WTC11 (cell line): ENCODE measurements around the gene RTN3. TPM values are rescaled to one million over a fixed set of nuclear protein-coding genes. Genes with fewer than 3 reads are reported as not detected.

Experiments
- ATAC-seq: fragments of 200-7000 bp; cut with Tn5 transposase; 2 replicates; pipeline ENCODE4 v1.10.0; 2021; ENCODE audit warnings: mild to moderate bottlenecking, moderate library complexity
- CTCF ChIA-PET: fragments of 300-600 bp; sonication (Branson Sonifier 250); formaldehyde crosslinking; loops from one replicate; lab custom pipeline; 2021; ENCODE audit warnings: antibody characterized with exemption; lab: Charles Lee
- POLR2A ChIA-PET: fragments of 350-600 bp; sonication (Branson Sonifier 250); formaldehyde crosslinking; loops from one replicate; lab custom pipeline; 2021; ENCODE audit warnings: antibody characterized with exemption; lab: Charles Lee
- DNase-seq: peaks from one replicate; pipeline ENCODE4 v3.0.0; 2021; ENCODE audit warnings: low spot score
- H3K27ac Mint-ChIP-seq: 2 replicates; pipeline ENCODE4 v1.8.0; 2021; ENCODE audit warnings: mixed read lengths
- H3K27me3 Mint-ChIP-seq: 2 replicates; pipeline ENCODE4 v1.8.0; 2021; ENCODE audit warnings: low read depth, mild to moderate bottlenecking, moderate library complexity, mixed read lengths
- H3K36me3 Mint-ChIP-seq: 2 replicates; pipeline ENCODE4 v1.8.0; 2021; ENCODE audit warnings: mixed read lengths
- H3K4me1 Mint-ChIP-seq: 2 replicates; pipeline ENCODE4 v1.8.0; 2022; ENCODE audit warnings: mixed read lengths
- H3K4me3 Mint-ChIP-seq: 2 replicates; pipeline ENCODE4 v1.8.0; 2021; ENCODE audit warnings: mild to moderate bottlenecking, moderate library complexity, mixed read lengths
- H3K9me3 Mint-ChIP-seq: 2 replicates; pipeline ENCODE4 v1.8.0; 2021; ENCODE audit warnings: mixed read lengths
- FOXP1 ChIP-seq: sonication (generic); formaldehyde crosslinking; IDR thresholded peaks from 2 replicates; pipeline ENCODE4 v1.8.0; 2022; ENCODE audit warnings: missing genetic modification reagents, mild to moderate bottlenecking, moderate library complexity, borderline replicate concordance
- GABPB1 ChIP-seq: sonication (generic); formaldehyde crosslinking; IDR thresholded peaks from 2 replicates; pipeline ENCODE4 v1.8.1; 2023; ENCODE audit warnings: mild to moderate bottlenecking, missing genetic modification reagents
- HMGA2 ChIP-seq: fragments of 250-450 bp; sonication (Bioruptor Pico); IDR thresholded peaks from 2 replicates; pipeline ENCODE4 v1.4.0; 2021; ENCODE audit warnings: mild to moderate bottlenecking, moderate library complexity
- NFYB ChIP-seq: sonication (generic); formaldehyde crosslinking; conservative IDR thresholded peaks from 2 replicates; pipeline ENCODE4 v1.8.0; 2022; ENCODE audit warnings: low read depth, missing genetic modification reagents
- NR2C2 ChIP-seq: sonication (generic); formaldehyde crosslinking; IDR thresholded peaks from 2 replicates; pipeline ENCODE4 v1.8.0; 2022; ENCODE audit warnings: mild to moderate bottlenecking, missing genetic modification reagents
- NR3C1 ChIP-seq: sonication (generic); formaldehyde crosslinking; conservative IDR thresholded peaks from 2 replicates; pipeline ENCODE4 v1.8.1; 2023; ENCODE audit warnings: low read depth, mild to moderate bottlenecking, missing genetic modification reagents
- OVOL2 ChIP-seq: fragments of 250-450 bp; sonication (Bioruptor Pico); IDR thresholded peaks from 2 replicates; pipeline ENCODE4 v1.9.0; 2021; ENCODE audit warnings: mild to moderate bottlenecking, borderline replicate concordance
- SMAD4 ChIP-seq: sonication (generic); formaldehyde crosslinking; IDR thresholded peaks from 2 replicates; pipeline ENCODE4 v1.8.0; 2022; ENCODE audit warnings: mild to moderate bottlenecking, missing genetic modification reagents
- total RNA-seq: library from RNA; stranded (reverse); gene quantifications from 3 replicates; pipeline ENCODE4 v1.2.3, GENCODE V29; 2021
- TF ChIP-seq, protein P1 (sequence below): sonication (generic); formaldehyde crosslinking; IDR thresholded peaks from 2 replicates; pipeline ENCODE4 v1.8.1; 2023; ENCODE audit warnings: mild to moderate bottlenecking, missing genetic modification reagents, moderate library complexity
- TF ChIP-seq, protein P2 (sequence below): sonication (generic); formaldehyde crosslinking; IDR thresholded peaks from 2 replicates; pipeline ENCODE4 v1.8.1; 2023; ENCODE audit warnings: mild to moderate bottlenecking, missing genetic modification reagents
- TF ChIP-seq, protein P3 (sequence below): sonication (generic); formaldehyde crosslinking; IDR thresholded peaks from 2 replicates; pipeline ENCODE4 v1.8.1; 2022; ENCODE audit warnings: mild to moderate bottlenecking, moderate library complexity, missing genetic modification reagents
- TF ChIP-seq, protein P4 (sequence below): sonication (generic); formaldehyde crosslinking; IDR thresholded peaks from 2 replicates; pipeline ENCODE4 v1.8.1; 2023; ENCODE audit warnings: mild to moderate bottlenecking, missing genetic modification reagents
- TF ChIP-seq, protein P5 (sequence below): fragments of 250-450 bp; sonication (Bioruptor Pico); IDR thresholded peaks from 2 replicates; pipeline ENCODE4 v1.9.0; 2021; ENCODE audit warnings: mild to moderate bottlenecking, borderline replicate concordance
- TF ChIP-seq, protein P6 (sequence below): sonication (generic); formaldehyde crosslinking; IDR thresholded peaks from 2 replicates; pipeline ENCODE4 v1.8.0; 2022; ENCODE audit warnings: mild to moderate bottlenecking, missing genetic modification reagents
- TF ChIP-seq, protein P7 (sequence below): fragments of 250-450 bp; sonication (Bioruptor Pico); IDR thresholded peaks from 2 replicates; pipeline ENCODE4 v2.1.2; 2022; ENCODE audit warnings: mild to moderate bottlenecking, moderate library complexity
- TF ChIP-seq, protein P8 (sequence below): sonication (generic); formaldehyde crosslinking; IDR thresholded peaks from 2 replicates; pipeline ENCODE4 v1.8.1; 2023; ENCODE audit warnings: mild to moderate bottlenecking, missing genetic modification reagents, moderate library complexity
- TF ChIP-seq, protein P9 (sequence below): sonication (generic); formaldehyde crosslinking; IDR thresholded peaks from 2 replicates; pipeline ENCODE4 v1.8.1; 2022; ENCODE audit warnings: low read depth, missing genetic modification reagents, borderline replicate concordance

Gene RTN3
- total RNA-seq, 1 experiment from 2014 or later = 159 TPM

DNA sequence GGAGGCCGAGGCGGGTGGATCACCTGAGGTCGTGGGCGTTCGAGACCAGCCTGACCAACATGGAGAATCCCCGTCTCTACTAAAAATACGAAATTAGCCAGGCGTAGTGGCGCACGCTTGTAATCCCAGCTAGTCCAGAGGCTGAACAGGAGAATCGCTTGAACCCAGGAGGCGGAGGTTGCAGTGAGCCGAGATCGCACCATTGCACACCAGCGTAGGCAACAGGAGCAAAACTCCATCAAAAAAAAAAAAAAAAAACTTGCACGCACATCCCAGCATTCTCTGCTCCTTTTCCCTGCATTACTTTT is 9.2 kb upstream of the RTN3 start:
- H3K4me1 Mint-ChIP-seq = peaks cover 22% of the 10 kb centered on the region
- POLR2A ChIA-PET = interaction anchor here (4.8 kb wide), 1 partner anchor 10 kb away, joined by 27 read pairs; the partner anchor contains the start of gene RTN3
- no peaks in the 10 kb centered on the region; the same call in 1 of the 2 replicates for H3K9me3 Mint-ChIP-seq
- H3K4me3 Mint-ChIP-seq = peak overlapping the region; percentile 43
- no peak for DNase-seq
- H3K27ac Mint-ChIP-seq = no peak overlapping the region
- peaks cover 18% of the 10 kb centered on the region for H3K27me3 Mint-ChIP-seq
- no peaks in the 10 kb centered on the region for H3K36me3 Mint-ChIP-seq
- no peak for ATAC-seq
- CTCF ChIA-PET = interaction anchor here (0.7 to 2.6 kb wide), 4 partner anchors 9 to 189 kb away, joined by 3 to 25 read pairs (median 8); partner anchors contain the start of gene RTN3
- TF ChIP-seq HMGA2 (CRISPR knock-in tag) (no peak), FOXP1 (CRISPR knock-in tag) (no peak), NFYB (CRISPR knock-in tag) (no peak), OVOL2 (CRISPR knock-in tag) (no peak), SMAD4 (CRISPR knock-in tag) (no peak)
- TF ChIP-seq, protein P1, sequence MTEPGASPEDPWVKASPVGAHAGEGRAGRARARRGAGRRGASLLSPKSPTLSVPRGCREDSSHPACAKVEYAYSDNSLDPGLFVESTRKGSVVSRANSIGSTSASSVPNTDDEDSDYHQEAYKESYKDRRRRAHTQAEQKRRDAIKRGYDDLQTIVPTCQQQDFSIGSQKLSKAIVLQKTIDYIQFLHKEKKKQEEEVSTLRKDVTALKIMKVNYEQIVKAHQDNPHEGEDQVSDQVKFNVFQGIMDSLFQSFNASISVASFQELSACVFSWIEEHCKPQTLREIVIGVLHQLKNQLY (CRISPR knock-in tag) = no peak
- TF ChIP-seq, protein P2, sequence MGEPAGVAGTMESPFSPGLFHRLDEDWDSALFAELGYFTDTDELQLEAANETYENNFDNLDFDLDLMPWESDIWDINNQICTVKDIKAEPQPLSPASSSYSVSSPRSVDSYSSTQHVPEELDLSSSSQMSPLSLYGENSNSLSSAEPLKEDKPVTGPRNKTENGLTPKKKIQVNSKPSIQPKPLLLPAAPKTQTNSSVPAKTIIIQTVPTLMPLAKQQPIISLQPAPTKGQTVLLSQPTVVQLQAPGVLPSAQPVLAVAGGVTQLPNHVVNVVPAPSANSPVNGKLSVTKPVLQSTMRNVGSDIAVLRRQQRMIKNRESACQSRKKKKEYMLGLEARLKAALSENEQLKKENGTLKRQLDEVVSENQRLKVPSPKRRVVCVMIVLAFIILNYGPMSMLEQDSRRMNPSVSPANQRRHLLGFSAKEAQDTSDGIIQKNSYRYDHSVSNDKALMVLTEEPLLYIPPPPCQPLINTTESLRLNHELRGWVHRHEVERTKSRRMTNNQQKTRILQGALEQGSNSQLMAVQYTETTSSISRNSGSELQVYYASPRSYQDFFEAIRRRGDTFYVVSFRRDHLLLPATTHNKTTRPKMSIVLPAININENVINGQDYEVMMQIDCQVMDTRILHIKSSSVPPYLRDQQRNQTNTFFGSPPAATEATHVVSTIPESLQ = no peak
- TF ChIP-seq, protein P3, sequence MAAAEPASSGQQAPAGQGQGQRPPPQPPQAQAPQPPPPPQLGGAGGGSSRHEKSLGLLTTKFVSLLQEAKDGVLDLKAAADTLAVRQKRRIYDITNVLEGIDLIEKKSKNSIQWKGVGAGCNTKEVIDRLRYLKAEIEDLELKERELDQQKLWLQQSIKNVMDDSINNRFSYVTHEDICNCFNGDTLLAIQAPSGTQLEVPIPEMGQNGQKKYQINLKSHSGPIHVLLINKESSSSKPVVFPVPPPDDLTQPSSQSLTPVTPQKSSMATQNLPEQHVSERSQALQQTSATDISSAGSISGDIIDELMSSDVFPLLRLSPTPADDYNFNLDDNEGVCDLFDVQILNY (CRISPR knock-in tag) = no peak
- TF ChIP-seq, protein P4, sequence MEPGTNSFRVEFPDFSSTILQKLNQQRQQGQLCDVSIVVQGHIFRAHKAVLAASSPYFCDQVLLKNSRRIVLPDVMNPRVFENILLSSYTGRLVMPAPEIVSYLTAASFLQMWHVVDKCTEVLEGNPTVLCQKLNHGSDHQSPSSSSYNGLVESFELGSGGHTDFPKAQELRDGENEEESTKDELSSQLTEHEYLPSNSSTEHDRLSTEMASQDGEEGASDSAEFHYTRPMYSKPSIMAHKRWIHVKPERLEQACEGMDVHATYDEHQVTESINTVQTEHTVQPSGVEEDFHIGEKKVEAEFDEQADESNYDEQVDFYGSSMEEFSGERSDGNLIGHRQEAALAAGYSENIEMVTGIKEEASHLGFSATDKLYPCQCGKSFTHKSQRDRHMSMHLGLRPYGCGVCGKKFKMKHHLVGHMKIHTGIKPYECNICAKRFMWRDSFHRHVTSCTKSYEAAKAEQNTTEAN (CRISPR knock-in tag) = no peak

DNA sequence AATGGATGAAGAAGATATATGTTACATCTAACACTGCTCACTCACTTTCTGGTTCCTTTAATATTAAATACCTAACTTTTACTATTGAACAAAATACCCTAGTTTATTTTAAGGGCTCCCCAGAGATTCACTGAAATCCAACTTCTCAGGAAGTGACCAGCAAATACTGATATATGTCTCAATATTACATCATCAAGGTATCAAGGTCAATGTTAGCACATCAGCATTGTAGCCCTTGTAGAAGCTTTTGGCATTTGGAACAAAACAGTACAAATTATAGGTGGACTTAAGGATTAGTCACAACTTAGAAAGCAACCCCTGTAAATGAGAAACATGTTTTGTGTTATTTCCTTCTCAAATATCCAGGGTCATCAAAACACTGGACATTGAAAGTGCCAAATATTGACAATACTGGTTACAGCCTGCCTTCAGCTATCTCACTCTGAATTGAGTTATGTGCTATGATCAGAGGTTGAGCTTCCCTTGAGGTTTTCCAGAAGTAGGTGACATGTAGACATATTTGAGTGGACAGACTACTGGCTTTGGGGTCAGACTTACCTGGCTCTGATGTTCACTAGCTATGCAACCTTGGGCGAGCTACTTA is 8.3 kb upstream of the RTN3 start:
- Mint-ChIP-seq H3K4me1 (peaks cover 18% of the 10 kb centered on the region), H3K36me3 (no peaks in the 10 kb centered on the region), H3K27ac (no peak overlapping the region), H3K27me3 (peaks cover 18% of the 10 kb centered on the region), H3K4me3 (no peak overlapping the region), H3K9me3 (no peaks in the 10 kb centered on the region; the same call in 1 of the 2 replicates)
- ATAC-seq (no peak), DNase-seq (no peak)
- TF ChIP-seq, protein P5, sequence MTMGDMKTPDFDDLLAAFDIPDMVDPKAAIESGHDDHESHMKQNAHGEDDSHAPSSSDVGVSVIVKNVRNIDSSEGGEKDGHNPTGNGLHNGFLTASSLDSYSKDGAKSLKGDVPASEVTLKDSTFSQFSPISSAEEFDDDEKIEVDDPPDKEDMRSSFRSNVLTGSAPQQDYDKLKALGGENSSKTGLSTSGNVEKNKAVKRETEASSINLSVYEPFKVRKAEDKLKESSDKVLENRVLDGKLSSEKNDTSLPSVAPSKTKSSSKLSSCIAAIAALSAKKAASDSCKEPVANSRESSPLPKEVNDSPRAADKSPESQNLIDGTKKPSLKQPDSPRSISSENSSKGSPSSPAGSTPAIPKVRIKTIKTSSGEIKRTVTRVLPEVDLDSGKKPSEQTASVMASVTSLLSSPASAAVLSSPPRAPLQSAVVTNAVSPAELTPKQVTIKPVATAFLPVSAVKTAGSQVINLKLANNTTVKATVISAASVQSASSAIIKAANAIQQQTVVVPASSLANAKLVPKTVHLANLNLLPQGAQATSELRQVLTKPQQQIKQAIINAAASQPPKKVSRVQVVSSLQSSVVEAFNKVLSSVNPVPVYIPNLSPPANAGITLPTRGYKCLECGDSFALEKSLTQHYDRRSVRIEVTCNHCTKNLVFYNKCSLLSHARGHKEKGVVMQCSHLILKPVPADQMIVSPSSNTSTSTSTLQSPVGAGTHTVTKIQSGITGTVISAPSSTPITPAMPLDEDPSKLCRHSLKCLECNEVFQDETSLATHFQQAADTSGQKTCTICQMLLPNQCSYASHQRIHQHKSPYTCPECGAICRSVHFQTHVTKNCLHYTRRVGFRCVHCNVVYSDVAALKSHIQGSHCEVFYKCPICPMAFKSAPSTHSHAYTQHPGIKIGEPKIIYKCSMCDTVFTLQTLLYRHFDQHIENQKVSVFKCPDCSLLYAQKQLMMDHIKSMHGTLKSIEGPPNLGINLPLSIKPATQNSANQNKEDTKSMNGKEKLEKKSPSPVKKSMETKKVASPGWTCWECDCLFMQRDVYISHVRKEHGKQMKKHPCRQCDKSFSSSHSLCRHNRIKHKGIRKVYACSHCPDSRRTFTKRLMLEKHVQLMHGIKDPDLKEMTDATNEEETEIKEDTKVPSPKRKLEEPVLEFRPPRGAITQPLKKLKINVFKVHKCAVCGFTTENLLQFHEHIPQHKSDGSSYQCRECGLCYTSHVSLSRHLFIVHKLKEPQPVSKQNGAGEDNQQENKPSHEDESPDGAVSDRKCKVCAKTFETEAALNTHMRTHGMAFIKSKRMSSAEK = no peak
- TF ChIP-seq NR2C2 (no peak), GABPB1 (CRISPR knock-in tag) (peak; percentile 94)
- CTCF ChIA-PET = no interaction called here
- POLR2A ChIA-PET = interaction anchor here (0.6 to 4.8 kb wide), 2 partner anchors 9 to 12 kb away, joined by 3 to 27 read pairs; partner anchors contain the start of gene RTN3

DNA sequence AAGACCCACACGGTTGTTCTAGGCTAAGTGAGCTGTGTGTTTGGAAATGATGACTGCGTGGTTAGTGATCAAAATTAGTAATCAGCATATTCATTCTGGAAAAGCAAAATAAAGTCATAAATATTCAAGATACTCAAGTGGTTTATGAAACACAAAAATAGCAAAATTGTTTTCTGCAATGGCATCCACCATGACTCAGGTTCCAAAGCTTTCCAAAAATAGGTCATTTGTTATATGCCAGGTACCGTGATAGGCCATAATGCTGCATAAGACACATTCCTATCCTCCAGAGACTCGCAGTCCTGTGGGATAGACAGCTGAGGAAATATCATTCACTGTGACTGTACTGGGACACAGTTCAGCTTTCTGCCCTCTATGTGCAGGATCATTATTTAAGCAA is 7.7 kb upstream of the RTN3 start:
- ChIA-PET POLR2A (interaction anchor here (0.6 kb wide), 1 partner anchor 11 kb away, joined by 3 read pairs; no protein-coding TSS in a partner anchor), CTCF (no interaction called here)
- H3K4me3 Mint-ChIP-seq = no peak overlapping the region
- peaks cover 14% of the 10 kb centered on the region for H3K4me1 Mint-ChIP-seq
- ATAC-seq = no peak
- DNase-seq = no peak
- H3K9me3 Mint-ChIP-seq = no peaks in the 10 kb centered on the region; the same call in 1 of the 2 replicates
- H3K36me3 Mint-ChIP-seq = no peaks in the 10 kb centered on the region
- no peak overlapping the region for H3K27ac Mint-ChIP-seq
- H3K27me3 Mint-ChIP-seq = peaks cover 18% of the 10 kb centered on the region
- TF ChIP-seq, protein P6, sequence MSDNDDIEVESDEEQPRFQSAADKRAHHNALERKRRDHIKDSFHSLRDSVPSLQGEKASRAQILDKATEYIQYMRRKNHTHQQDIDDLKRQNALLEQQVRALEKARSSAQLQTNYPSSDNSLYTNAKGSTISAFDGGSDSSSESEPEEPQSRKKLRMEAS = no peak
- no peak for TF ChIP-seq NR2C2
- TF ChIP-seq, protein P7, sequence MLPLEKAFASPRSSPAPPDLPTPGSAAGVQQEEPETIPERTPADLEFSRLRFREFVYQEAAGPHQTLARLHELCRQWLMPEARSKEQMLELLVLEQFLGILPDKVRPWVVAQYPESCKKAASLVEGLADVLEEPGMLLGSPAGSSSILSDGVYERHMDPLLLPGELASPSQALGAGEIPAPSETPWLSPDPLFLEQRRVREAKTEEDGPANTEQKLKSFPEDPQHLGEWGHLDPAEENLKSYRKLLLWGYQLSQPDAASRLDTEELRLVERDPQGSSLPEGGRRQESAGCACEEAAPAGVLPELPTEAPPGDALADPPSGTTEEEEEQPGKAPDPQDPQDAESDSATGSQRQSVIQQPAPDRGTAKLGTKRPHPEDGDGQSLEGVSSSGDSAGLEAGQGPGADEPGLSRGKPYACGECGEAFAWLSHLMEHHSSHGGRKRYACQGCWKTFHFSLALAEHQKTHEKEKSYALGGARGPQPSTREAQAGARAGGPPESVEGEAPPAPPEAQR (CRISPR knock-in tag) = no peak
- TF ChIP-seq, protein P8, sequence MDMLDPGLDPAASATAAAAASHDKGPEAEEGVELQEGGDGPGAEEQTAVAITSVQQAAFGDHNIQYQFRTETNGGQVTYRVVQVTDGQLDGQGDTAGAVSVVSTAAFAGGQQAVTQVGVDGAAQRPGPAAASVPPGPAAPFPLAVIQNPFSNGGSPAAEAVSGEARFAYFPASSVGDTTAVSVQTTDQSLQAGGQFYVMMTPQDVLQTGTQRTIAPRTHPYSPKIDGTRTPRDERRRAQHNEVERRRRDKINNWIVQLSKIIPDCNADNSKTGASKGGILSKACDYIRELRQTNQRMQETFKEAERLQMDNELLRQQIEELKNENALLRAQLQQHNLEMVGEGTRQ (CRISPR knock-in tag) = no peak
- TF ChIP-seq, protein P9, sequence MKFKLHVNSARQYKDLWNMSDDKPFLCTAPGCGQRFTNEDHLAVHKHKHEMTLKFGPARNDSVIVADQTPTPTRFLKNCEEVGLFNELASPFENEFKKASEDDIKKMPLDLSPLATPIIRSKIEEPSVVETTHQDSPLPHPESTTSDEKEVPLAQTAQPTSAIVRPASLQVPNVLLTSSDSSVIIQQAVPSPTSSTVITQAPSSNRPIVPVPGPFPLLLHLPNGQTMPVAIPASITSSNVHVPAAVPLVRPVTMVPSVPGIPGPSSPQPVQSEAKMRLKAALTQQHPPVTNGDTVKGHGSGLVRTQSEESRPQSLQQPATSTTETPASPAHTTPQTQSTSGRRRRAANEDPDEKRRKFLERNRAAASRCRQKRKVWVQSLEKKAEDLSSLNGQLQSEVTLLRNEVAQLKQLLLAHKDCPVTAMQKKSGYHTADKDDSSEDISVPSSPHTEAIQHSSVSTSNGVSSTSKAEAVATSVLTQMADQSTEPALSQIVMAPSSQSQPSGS (CRISPR knock-in tag) = no peak
- TF ChIP-seq NFYB (CRISPR knock-in tag) = no peak
- no peak for TF ChIP-seq NR3C1 (CRISPR knock-in tag)
